HepG2 (cell line): ENCODE measurements around the gene GNAI2. TPM values are rescaled to one million over a fixed set of nuclear protein-coding genes. Genes with fewer than 3 reads are reported as not detected.

Experiments
- ATAC-seq: fragments of 200-7000 bp; cut with Tn5 transposase; 3 replicates; pipeline ENCODE4 v1.9.1; 2020; ENCODE audit warnings: mild to moderate bottlenecking, moderate library complexity
- BruUV-seq: library from RNA; stranded (reverse); fragments of 400-500 nt; replicated peaks from 2 replicates; lab custom pipeline; 2021; lab: Mats Ljungman, UMichigan
- CTCF ChIA-PET: fragments of 300-600 bp; formaldehyde crosslinking; extraction: SDS; loops from one replicate; lab custom pipeline; 2021; ENCODE audit warnings: low total read pairs, inconsistent platforms, low intra/inter-chr PET ratio; lab: Yijun Ruan, JAX
- POLR2A ChIA-PET: fragments of 350-600 bp; sonication (Branson Sonifier 250); formaldehyde crosslinking; loops from one replicate; lab custom pipeline; 2020; ENCODE audit warnings: antibody characterized with exemption, inconsistent platforms; lab: Yijun Ruan, JAX
- DNase-seq: peaks from one replicate; pipeline ENCODE4 v3.0.0-alpha.2; 2015; ENCODE audit warnings: low spot score
- FAIRE-seq: peaks from 3 replicates; lab custom pipeline; 2011; peaks lifted over from hg19 to GRCh38; lab: Jason Lieb, UNC
- H2AFZ ChIP-seq: one replicate; pipeline ENCODE4 v1.6.1; 2011; ENCODE audit warnings: low read length, inconsistent platforms
- H3K27ac ChIP-seq: fragments of 300-600 bp; 3 replicates; pipeline ENCODE4 v1.8.0; 2011; ENCODE audit warnings: mixed run types, mild to moderate bottlenecking, mixed read lengths, low read length, inconsistent platforms; ENCODE audit not compliant: insufficient read depth; ENCODE audit errors: extremely low read length
- H3K27me3 ChIP-seq, 2 experiments: fragments of 200-600 bp in 1 of 2; 2 replicates in 1 of 2; 3 replicates in 1 of 2; pipeline versions ENCODE4 v1.6.0 to v1.8.0; 2011; ENCODE audit warnings: low read length in 2 of 2, mild to moderate bottlenecking in 2 of 2, moderate library complexity in 2 of 2, inconsistent platforms in 1 of 2; ENCODE audit not compliant: insufficient read depth in 2 of 2, control insufficient read depth in 1 of 2
- H3K36me3 ChIP-seq, 2 experiments: fragments of 200-600 bp in 1 of 2; replicated peaks in 1 of 2; 2 replicates in 1 of 2; 3 replicates in 1 of 2; pipeline versions ENCODE4 v1.5.1 to v1.8.0; 2011; ENCODE audit warnings: low read length in 2 of 2, inconsistent platforms in 1 of 2; ENCODE audit not compliant: insufficient read depth in 2 of 2, control insufficient read depth in 1 of 2
- H3K4me1 ChIP-seq: 2 replicates; pipeline ENCODE4 v1.5.1; 2012; ENCODE audit warnings: low read length, inconsistent platforms; ENCODE audit not compliant: insufficient read depth
- H3K4me2 ChIP-seq: 2 replicates; pipeline ENCODE4 v1.6.0; 2011; ENCODE audit warnings: low read depth, low read length, inconsistent platforms
- H3K4me3 ChIP-seq, 3 experiments: fragments of 200-600 bp in 1 of 3; sonication (generic), shearing (Covaris generic) in 1 of 3; replicated peaks in 1 of 3; 2 replicates each; pipeline ENCODE4 v1.5.1; 2011 to 2016; ENCODE audit warnings: low read length in 3 of 3, inconsistent platforms in 2 of 3, low read depth in 2 of 3, mild to moderate bottlenecking in 2 of 3, control low read depth in 1 of 3, mixed read lengths in 1 of 3; ENCODE audit not compliant: insufficient read depth in 1 of 3
- H3K79me2 ChIP-seq: one replicate; pipeline ENCODE4 v1.6.1; 2011; ENCODE audit warnings: low read length, inconsistent platforms; ENCODE audit not compliant: insufficient read depth
- H3K9ac ChIP-seq: 2 replicates; pipeline ENCODE4 v1.6.0; 2011; ENCODE audit warnings: mild to moderate bottlenecking, low read depth, low read length, inconsistent platforms; ENCODE audit not compliant: insufficient read depth
- H3K9me3 ChIP-seq: 2 replicates; pipeline ENCODE4 v1.5.1; 2012; ENCODE audit warnings: mild to moderate bottlenecking, low read length
- H4K20me1 ChIP-seq: 2 replicates; pipeline ENCODE4 v1.6.0; 2011; ENCODE audit warnings: inconsistent platforms, mild to moderate bottlenecking, low read length, moderate library complexity; ENCODE audit not compliant: insufficient read depth
- KLF9 ChIP-seq: IDR thresholded peaks from 2 replicates; pipeline ENCODE4 v1.6.1; 2016; ENCODE audit warnings: low read depth
- SOX5 ChIP-seq: IDR thresholded peaks from 2 replicates; pipeline ENCODE4 v1.6.1; 2016; ENCODE audit warnings: borderline replicate concordance
- ZC3H13 ChIP-seq: sonication (generic); formaldehyde crosslinking; IDR thresholded peaks from 2 replicates; pipeline ENCODE4 v1.8.1; 2023; ENCODE audit warnings: mild to moderate bottlenecking, missing genetic modification reagents, moderate library complexity
- ZNF121 ChIP-seq: sonication (generic); formaldehyde crosslinking; IDR thresholded peaks from 2 replicates; pipeline ENCODE4 v1.5.0; 2020; ENCODE audit warnings: mild to moderate bottlenecking, missing genetic modification reagents
- ZNF383 ChIP-seq: sonication (generic); formaldehyde crosslinking; IDR thresholded peaks from 2 replicates; pipeline ENCODE4 v1.4.0; 2020; ENCODE audit warnings: missing genetic modification reagents, mild to moderate bottlenecking, borderline replicate concordance
- ZNF569 ChIP-seq: sonication (generic); formaldehyde crosslinking; IDR thresholded peaks from 2 replicates; pipeline ENCODE4 v1.5.0; 2020; ENCODE audit warnings: mild to moderate bottlenecking, missing genetic modification reagents, moderate library complexity, borderline replicate concordance
- WGBS: methylation state at CpG from one replicate; pipeline ENCODE4 v1.1.6; 2017; ENCODE audit warnings: low lambda C conversion rate; 5-methylcytosine and 5-hydroxymethylcytosine counted together
- in situ Hi-C: cut with HindIII; loops from 2 replicates; pipeline ENCODE4 v1.10.0; 2017; ENCODE audit warnings: low pct_unique_long_range_greater_than_20kb; ENCODE audit not compliant: extremely low pct_ligation_motif_present
- intact Hi-C: fragments of 100-400 bp; cut with micrococcal nuclease; formaldehyde crosslinking; loops from one replicate; pipeline ENCODE4 v1.10.0; 2022; ENCODE audit not compliant: unreplicated experiment
- polyA plus RNA-seq, 8 experiments: library from polyadenylated mRNA; depleted of rRNA in 3 of 8; stranded (reverse) in 7 of 8; unstranded in 1 of 8; fragments of >200 nt; fragmentation: Illumina TruSeq in 4 of 8; extraction: Trizol in 4 of 8; gene quantifications; 2 replicates each; pipeline versions ENCODE4 v1.2.1 to v1.2.3, GENCODE V29; 2011 to 2016; ENCODE audit warnings: low read depth in 4 of 8, missing spikeins in 1 of 8, mixed read lengths in 1 of 8; ENCODE audit not compliant: insufficient read depth in 1 of 8
- total RNA-seq, 5 experiments: library from RNA; depleted of rRNA; stranded (reverse); fragments of >200 nt; fragmentation: Illumina TruSeq; extraction: Trizol; gene quantifications; 2 replicates each; pipeline ENCODE4 v1.2.3, GENCODE V29; 2016; ENCODE audit warnings: low read depth in 1 of 5

The GNAI2 gene
- total and polyA plus RNA-seq, 2 of the 13 experiments (the other 11 are each of a cell fraction or from before 2014, with no cell fraction given): 51.1 to 66.2 TPM

- POLR2A ChIA-PET: interaction anchor here (1.2 to 3.4 kb wide), 3 partner anchors 8 to 34 kb away, joined by 4 to 36 read pairs (median 25); partner anchors contain the start of gene HYAL1
Measured at GRCh38 chr3:50294089-50294488, 58.1 kb downstream of the GNAI2 start.

GRCh38 chr3:50294492-50295403, 58.7 kb downstream of the GNAI2 start:
- H3K4me3 ChIP-seq: no peak overlapping the region

More at GRCh38 chr3:50294089-50294488, 58.1 kb downstream of the GNAI2 start:
- no peak for TF ChIP-seq ZNF383
- TF ChIP-seq KLF9 (CRISPR knock-in tag): no peak
- peak; percentile 61; the same call in 1 of the 2 replicates for TF ChIP-seq ZNF121 (CRISPR knock-in tag)
- FAIRE-seq (no peak), DNase-seq (no peak), ATAC-seq (no peak)
- Histone ChIP-seq H3K4me2 (no peak overlapping the region), H3K9ac (no peak overlapping the region), H3K4me3 (no peak overlapping the region), H3K9me3 (no peaks in the 10 kb centered on the region), H3K79me2 (peaks cover 20% of the 10 kb centered on the region), H3K27ac (peak overlapping the region; percentile 72), H3K36me3 (peaks cover 12 to 17% of the 10 kb centered on the region in 2 experiments), H3K27me3 (no peaks in the 10 kb centered on the region; a peak in 1 of 5 replicates), H3K4me1 (peaks cover 44% of the 10 kb centered on the region), H2AFZ (no peak overlapping the region), H4K20me1 (no peaks in the 10 kb centered on the region)
- in situ Hi-C loops (no loop called here), intact Hi-C loops (no loop called here)
- BruUV-seq: no TSS peak
- 95% methylated on average over 3 of the region's 4 CpGs for WGBS
- CTCF ChIA-PET: no interaction called here

More at GRCh38 chr3:50294492-50295403, 58.7 kb downstream of the GNAI2 start:
- no peak overlapping the region for H3K9ac ChIP-seq
- no peaks in the 10 kb centered on the region for H4K20me1 ChIP-seq
- no peak overlapping the region for H2AFZ ChIP-seq
- H3K4me1 ChIP-seq: peaks cover 46% of the 10 kb centered on the region
- no peak overlapping the region for H3K27ac ChIP-seq
- no peak for ATAC-seq
- intact Hi-C loops: no loop called here
- no peak overlapping the region for H3K4me2 ChIP-seq
- CTCF ChIA-PET: no interaction called here
- POLR2A ChIA-PET: interaction anchor here (1.2 to 3.4 kb wide), 2 partner anchors 31 to 34 kb away, joined by 4 to 25 read pairs; no protein-coding TSS in a partner anchor
- H3K9me3 ChIP-seq: no peaks in the 10 kb centered on the region
- H3K79me2 ChIP-seq: peaks cover 20% of the 10 kb centered on the region
- 92% methylated on average over 8 of the region's 22 CpGs for WGBS
- peaks cover 7 to 10% of the 10 kb centered on the region in 2 experiments; a peak in 3 of 5 replicates for H3K36me3 ChIP-seq
- H3K27me3 ChIP-seq: no peaks in the 10 kb centered on the region; a peak in 1 of 5 replicates
- DNase-seq: no peak
- no peak for TF ChIP-seq SOX5 (CRISPR knock-in tag)
- no peak for TF ChIP-seq ZNF569 (CRISPR knock-in tag)
- TF ChIP-seq ZC3H13: peak; percentile 62; the same call in 1 of the 2 replicates
- no peak for FAIRE-seq
- in situ Hi-C loops: no loop called here
- BruUV-seq: no TSS peak
